Common myeloid progenitor, CD34-positive (primary cell): ENCODE measurements around the gene RNU1-4.
"Not testable (repeated sequence)": the region's sequence is repeated elsewhere in the genome, so short reads cannot be mapped to it uniquely, and the experiment has no call there.

Source experiments
- CTCF ChIA-PET: fragments of 350-600 bp; sonication (Branson Sonifier 250); formaldehyde crosslinking; loops from one replicate; lab custom pipeline; 2021; ENCODE audit warnings: antibody characterized with exemption; lab: Charles Lee
- POLR2A ChIA-PET: fragments of 350-600 bp; sonication (Branson Sonifier 250); formaldehyde crosslinking; loops from one replicate; lab custom pipeline; 2021; ENCODE audit warnings: antibody characterized with exemption; lab: Charles Lee
- DNase-seq, 3 donors: peaks; one replicate each; pipeline versions ENCODE4 v3.0.0 to v3.0.0-alpha.2; 2013
- H3K27ac ChIP-seq, 2 experiments: 1 replicate in 1 of 2; 2 replicates in 1 of 2; pipeline ENCODE4 v1.7.0; 2013; ENCODE audit warnings: inconsistent platforms in 2 of 2, low read length in 2 of 2, mild to moderate bottlenecking in 2 of 2, low read depth in 1 of 2, moderate library complexity in 1 of 2; ENCODE audit not compliant: severe bottlenecking in 2 of 2, insufficient read depth in 1 of 2, poor library complexity in 1 of 2
- H3K27me3 ChIP-seq, 5 experiments: replicated peaks in 2 of 5; 1 replicate in 3 of 5; 2 replicates in 2 of 5; pipeline versions ENCODE4 v1.6.1 to v1.7.0; 2013; ENCODE audit warnings: low read length in 4 of 5, mild to moderate bottlenecking in 2 of 5, moderate library complexity in 2 of 5, inconsistent platforms in 1 of 5; ENCODE audit not compliant: insufficient read depth in 5 of 5, control insufficient read depth in 4 of 5
- H3K36me3 ChIP-seq, 4 experiments: 1 replicate in 2 of 4; 2 replicates in 2 of 4; pipeline versions ENCODE4 v1.6.1 to v1.7.0; 2013; ENCODE audit warnings: low read length in 3 of 4, control low read depth in 1 of 4, mild to moderate bottlenecking in 1 of 4; ENCODE audit not compliant: control insufficient read depth in 4 of 4, insufficient read depth in 4 of 4
- H3K4me1 ChIP-seq, 4 experiments: 1 replicate in 3 of 4; 2 replicates in 1 of 4; pipeline versions ENCODE4 v1.6.1 to v1.7.1; 2013; ENCODE audit warnings: low read length in 3 of 4, mild to moderate bottlenecking in 3 of 4, control low read depth in 1 of 4, inconsistent platforms in 1 of 4, moderate library complexity in 1 of 4; ENCODE audit not compliant: control insufficient read depth in 4 of 4, insufficient read depth in 4 of 4; ENCODE audit errors: control extremely low read depth in 1 of 4
- H3K4me3 ChIP-seq, 7 experiments: 1 replicate in 4 of 7; 2 replicates in 3 of 7; pipeline versions ENCODE4 v1.5.1 to v1.7.0; 2013; ENCODE audit warnings: mild to moderate bottlenecking in 7 of 7, low read length in 6 of 7, moderate library complexity in 6 of 7, inconsistent platforms in 2 of 7, low read depth in 2 of 7, control low read depth in 1 of 7; ENCODE audit not compliant: insufficient read depth in 4 of 7, control insufficient read depth in 1 of 7; ENCODE audit errors: extremely low read depth in 1 of 7
- H3K9me3 ChIP-seq, 5 experiments: 1 replicate in 4 of 5; 2 replicates in 1 of 5; pipeline versions ENCODE4 v1.6.1 to v1.7.1; 2013; ENCODE audit warnings: low read length in 4 of 5, mild to moderate bottlenecking in 2 of 5, inconsistent platforms in 1 of 5, low read depth in 1 of 5, moderate library complexity in 1 of 5; ENCODE audit not compliant: control insufficient read depth in 4 of 5, insufficient read depth in 2 of 5; ENCODE audit errors: control extremely low read depth in 1 of 5
- WGBS: methylation state at CpG from one replicate; pipeline ENCODE4 v1.1.5; 2013; ENCODE audit not compliant: insufficient coverage; 5-methylcytosine and 5-hydroxymethylcytosine counted together

Gene RNU1-4

GRCh38 chr1:16752770-16753169 is 12.5 kb downstream of the RNU1-4 start:
- H3K9me3 ChIP-seq, CTCF ChIA-PET, H3K27me3 ChIP-seq, H3K27ac ChIP-seq, H3K36me3 ChIP-seq, H3K4me3 ChIP-seq, POLR2A ChIA-PET, DNase-seq, H3K4me1 ChIP-seq: not testable (repeated sequence)
- no CpG with 5 or more reads among the region's 3 CpGs for WGBS

- POLR2A ChIA-PET, H3K9me3 ChIP-seq, H3K36me3 ChIP-seq, H3K4me3 ChIP-seq, H3K27ac ChIP-seq, H3K4me1 ChIP-seq, DNase-seq: not testable (repeated sequence)
- WGBS = no CpG with 5 or more reads among the region's 1 CpG
- CTCF ChIA-PET = interaction anchor here (0.6 to 1.1 kb wide), 2 partner anchors 50 to 1690 kb away, joined by 3 read pairs; no protein-coding TSS in a partner anchor
- peaks cover 0 to 16% (median 0%) of the 10 kb centered on the region in 5 experiments for H3K27me3 ChIP-seq
Measured at GRCh38 chr1:16755385-16755784, 15.1 kb downstream of the RNU1-4 start.

GRCh38 chr1:16755932-16756331 is 15.6 kb downstream of the RNU1-4 start:
- CTCF ChIA-PET = interaction anchor here (0.6 to 1.1 kb wide), 2 partner anchors 50 to 1689 kb away, joined by 3 read pairs; no protein-coding TSS in a partner anchor
- H3K4me1 ChIP-seq, DNase-seq, POLR2A ChIA-PET, H3K9me3 ChIP-seq, H3K27ac ChIP-seq, H3K4me3 ChIP-seq, H3K36me3 ChIP-seq: not testable (repeated sequence)
- H3K27me3 ChIP-seq = peaks cover 0 to 16% (median 0%) of the 10 kb centered on the region in 5 experiments
- no CpG with 5 or more reads among the region's 2 CpGs for WGBS

- WGBS = no CpG with 5 or more reads among the region's 6 CpGs
- CTCF ChIA-PET, H3K4me1 ChIP-seq, H3K36me3 ChIP-seq, H3K9me3 ChIP-seq, POLR2A ChIA-PET, DNase-seq, H3K4me3 ChIP-seq, H3K27ac ChIP-seq: not testable (repeated sequence)
- peaks cover 0 to 16% (median 0%) of the 10 kb centered on the region in 5 experiments for H3K27me3 ChIP-seq
Measured at GRCh38 chr1:16757574-16757973, 17.3 kb downstream of the RNU1-4 start.

- peaks cover 0 to 16% (median 0%) of the 10 kb centered on the region in 5 experiments for H3K27me3 ChIP-seq
- DNase-seq, H3K27ac ChIP-seq, H3K36me3 ChIP-seq, H3K9me3 ChIP-seq, H3K4me3 ChIP-seq, CTCF ChIA-PET, H3K4me1 ChIP-seq, POLR2A ChIA-PET: not testable (repeated sequence)
- 100% methylated on average over 1 of the region's 5 CpGs for WGBS
Measured at GRCh38 chr1:16758060-16758459, 17.7 kb downstream of the RNU1-4 start.

- H3K27ac ChIP-seq, POLR2A ChIA-PET, CTCF ChIA-PET, H3K4me1 ChIP-seq, H3K4me3 ChIP-seq, H3K9me3 ChIP-seq, H3K36me3 ChIP-seq: not testable (repeated sequence)
- peak in 2 of 3 donors; percentile 10 to 19 for DNase-seq
- peaks cover 0 to 16% (median 0%) of the 10 kb centered on the region in 5 experiments for H3K27me3 ChIP-seq
- WGBS = 23% methylated on average over 10 of the region's 40 CpGs
Measured at GRCh38 chr1:16759041-16759493, 18.8 kb downstream of the RNU1-4 start.

GRCh38 chr1:16759650-16760455 is 19.5 kb downstream of the RNU1-4 start:
- peaks cover 0 to 21% (median 2%) of the 10 kb centered on the region in 5 experiments for H3K27me3 ChIP-seq
- POLR2A ChIA-PET, H3K4me1 ChIP-seq, CTCF ChIA-PET, H3K27ac ChIP-seq, H3K36me3 ChIP-seq, DNase-seq, H3K4me3 ChIP-seq, H3K9me3 ChIP-seq: not testable (repeated sequence)
- no CpG with 5 or more reads among the region's 62 CpGs for WGBS
